ENCODE measurements around the gene BABAM2. TPM values are rescaled to one million over a fixed set of nuclear protein-coding genes. Genes with fewer than 3 reads are reported as not detected.
"Not testable (repeated sequence)": the region's sequence is repeated elsewhere in the genome, so short reads cannot be mapped to it uniquely, and the experiment has no call there.

The BABAM2 gene
- total RNA-seq, 2 donors from 2014 or later = 46.8 to 59.7 TPM

- intact Hi-C loops (cut with DNase I) = no loop called here
- no peak for ATAC-seq
These were observed 71.5 kb downstream of the BABAM2 start for GRCh38 chr2:27962006-27962405.

DNA sequence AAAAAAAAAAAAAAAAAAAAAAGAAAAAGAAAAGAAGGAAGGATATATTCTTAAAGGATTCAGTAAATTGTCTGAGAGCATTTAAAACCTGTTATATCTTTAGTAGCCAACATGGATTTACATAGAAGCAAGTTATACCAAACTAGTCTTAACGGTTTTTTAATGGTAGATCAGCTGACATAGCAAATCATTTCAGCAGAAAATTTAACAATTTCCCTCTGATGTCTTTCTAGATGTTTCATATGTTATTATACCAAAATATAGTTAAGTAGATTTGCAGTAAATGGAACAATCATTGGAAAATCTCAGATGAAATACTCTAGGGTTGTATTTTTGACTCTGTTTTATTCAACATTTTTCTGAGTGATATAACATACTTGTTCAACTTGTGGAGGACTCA lies 72.9 kb downstream of the BABAM2 start:
- ATAC-seq = no peak
- intact Hi-C loops (cut with DNase I) = no loop called here
- no peak for DNase-seq

More at GRCh38 chr2:27962006-27962405, 71.5 kb downstream of the BABAM2 start:
- no peak for DNase-seq

DNA sequence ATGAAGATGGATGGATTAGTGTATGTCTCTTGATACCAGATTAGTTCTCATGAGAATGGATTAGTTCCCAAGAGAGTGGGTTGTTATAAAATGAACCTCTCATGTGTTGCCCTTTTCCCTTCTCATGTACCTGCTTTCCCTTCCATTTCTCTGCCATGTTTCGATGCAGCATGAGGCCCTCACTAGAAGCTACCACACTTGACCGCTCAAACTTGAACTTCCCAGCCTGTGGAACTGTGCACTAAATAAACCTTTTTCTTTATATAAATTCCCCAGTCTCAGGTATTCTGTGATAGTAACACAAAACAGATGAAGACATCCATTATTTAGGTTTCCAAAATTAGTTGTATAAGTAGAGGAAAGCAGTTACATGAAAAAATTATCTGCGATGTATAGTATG lies 73.5 kb downstream of the BABAM2 start:
- DNase-seq (no peak), ATAC-seq (no peak)
- intact Hi-C loops (cut with DNase I) = no loop called here

DNA sequence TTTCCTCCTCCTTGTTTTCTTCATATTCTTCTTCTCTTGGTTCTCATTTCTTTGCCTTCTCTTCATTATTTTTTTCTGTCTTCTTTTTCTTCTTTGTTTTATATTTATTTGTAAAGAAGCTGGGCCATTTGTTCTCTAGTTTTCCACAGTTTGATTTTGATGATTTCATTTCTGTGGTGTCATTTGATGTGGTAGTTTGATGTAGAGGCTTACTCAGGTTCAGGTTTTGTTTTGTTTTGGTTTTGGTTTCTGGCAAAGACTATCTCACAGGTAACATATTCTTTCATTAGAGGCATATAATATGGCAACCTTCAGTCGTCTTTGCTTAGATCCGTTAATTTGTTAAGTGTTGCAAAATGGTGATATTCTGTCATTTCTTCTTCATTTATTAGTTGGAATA lies 75.3 kb downstream of the BABAM2 start:
- no peak for DNase-seq
- intact Hi-C loops (cut with DNase I) = no loop called here
- no peak for ATAC-seq

GRCh38 chr2:27966466-27966865 lies 75.9 kb downstream of the BABAM2 start:
- ATAC-seq (peak; percentile 61 to 71), DNase-seq (no peak)
- intact Hi-C loops (cut with DNase I) = no loop called here

DNA sequence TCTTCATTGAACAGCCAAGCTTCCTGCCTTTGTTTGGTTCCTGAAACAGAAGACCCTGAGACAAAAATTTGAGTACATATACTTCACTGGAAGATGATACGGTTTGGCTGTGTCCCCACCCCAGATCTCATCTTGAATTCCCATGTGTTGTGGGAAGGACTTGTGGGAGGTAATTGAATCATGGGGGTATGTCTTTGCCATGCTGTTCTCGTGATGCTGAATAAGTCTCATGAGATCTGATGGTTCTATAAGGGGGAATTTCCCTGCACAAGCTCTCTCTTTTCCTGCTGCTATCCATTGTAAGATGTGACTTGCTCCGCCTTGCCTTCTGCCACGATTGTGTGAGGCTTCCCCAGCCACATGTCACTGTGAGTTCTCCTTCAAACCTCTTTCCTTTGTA lies 76.5 kb downstream of the BABAM2 start:
- ATAC-seq (no peak), DNase-seq (no peak)
- intact Hi-C loops (cut with DNase I) = no loop called here

DNA sequence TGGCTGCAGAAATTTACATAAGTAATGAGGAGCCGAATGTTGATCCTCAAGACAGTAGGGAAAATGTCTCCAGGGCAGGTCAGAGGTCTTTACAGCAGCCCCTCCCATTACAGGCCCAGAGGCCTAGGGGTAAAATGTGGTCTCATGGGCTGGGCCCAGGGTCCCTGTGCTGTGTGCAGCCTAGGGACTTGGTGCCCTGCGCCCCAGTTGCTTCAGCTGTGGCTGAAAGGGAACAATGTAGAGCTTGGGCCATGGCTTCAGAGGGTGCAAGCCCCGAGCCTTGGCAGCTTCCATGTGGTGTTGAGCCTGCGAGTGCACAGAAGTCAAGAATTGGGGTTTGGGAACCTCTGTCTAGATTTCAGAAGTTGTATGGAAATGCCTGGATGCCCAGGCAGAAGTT lies 77.5 kb downstream of the BABAM2 start:
- ATAC-seq; DNase-seq; intact Hi-C loops (cut with DNase I): not testable (repeated sequence)

GRCh38 chr2:27968957-27969356 lies 78.4 kb downstream of the BABAM2 start:
- intact Hi-C loops (cut with DNase I); DNase-seq; ATAC-seq: not testable (repeated sequence)

- ATAC-seq (no peak), DNase-seq (no peak)
- intact Hi-C loops (cut with DNase I) = no loop called here
These were observed 81.8 kb downstream of the BABAM2 start for GRCh38 chr2:27972311-27972710.

DNA sequence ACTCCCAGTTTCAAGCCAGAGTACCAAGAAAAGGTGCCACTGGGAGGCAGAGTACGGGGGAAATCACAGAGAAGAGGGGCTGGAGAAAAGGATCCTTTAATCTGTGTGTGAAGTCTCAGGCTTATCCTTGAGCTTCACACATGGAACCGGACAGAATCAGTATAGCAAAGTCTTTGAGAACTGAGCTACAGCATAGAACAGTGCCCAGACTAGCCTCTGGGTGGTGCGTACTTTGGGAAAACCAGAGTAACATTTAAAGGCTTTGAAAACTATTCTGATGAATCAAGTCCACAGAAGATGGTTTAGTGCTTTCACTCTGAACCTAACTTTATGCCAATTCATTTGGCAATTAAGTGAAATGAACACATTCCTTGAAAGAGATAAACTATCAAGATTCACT lies 83.1 kb downstream of the BABAM2 start:
- DNase-seq = no peak
- ATAC-seq = no peak
- intact Hi-C loops (cut with DNase I) = no loop called here

DNA sequence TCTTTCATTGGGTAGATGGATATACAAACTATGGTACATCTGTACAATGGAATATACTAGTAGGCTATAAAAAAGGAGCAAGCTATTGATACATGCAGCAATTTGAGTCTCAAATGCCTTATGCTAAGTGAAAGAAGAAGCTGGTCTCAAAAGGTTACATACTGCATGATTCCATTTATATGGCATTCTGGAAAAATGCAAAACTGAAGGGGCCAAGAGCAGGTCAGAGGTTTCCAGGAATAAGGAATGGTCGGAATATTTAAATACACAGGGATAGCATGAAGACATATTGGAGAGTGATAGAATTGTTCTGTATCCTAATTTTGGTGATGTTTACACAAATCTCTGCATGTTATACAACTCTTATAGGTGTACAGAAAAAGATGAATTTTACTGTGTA lies 85.8 kb downstream of the BABAM2 start:
- intact Hi-C loops (cut with DNase I) = no loop called here
- ATAC-seq = no peak
- no peak for DNase-seq

GRCh38 chr2:27977731-27978312 lies 87.3 kb downstream of the BABAM2 start:
- no peak for DNase-seq
- intact Hi-C loops (cut with DNase I) = no loop called here
- ATAC-seq = peak in 1 of 2 donors; percentile 65

GRCh38 chr2:27978761-27979160 lies 88.2 kb downstream of the BABAM2 start:
- intact Hi-C loops (cut with DNase I); DNase-seq; ATAC-seq: not testable (repeated sequence)

DNA sequence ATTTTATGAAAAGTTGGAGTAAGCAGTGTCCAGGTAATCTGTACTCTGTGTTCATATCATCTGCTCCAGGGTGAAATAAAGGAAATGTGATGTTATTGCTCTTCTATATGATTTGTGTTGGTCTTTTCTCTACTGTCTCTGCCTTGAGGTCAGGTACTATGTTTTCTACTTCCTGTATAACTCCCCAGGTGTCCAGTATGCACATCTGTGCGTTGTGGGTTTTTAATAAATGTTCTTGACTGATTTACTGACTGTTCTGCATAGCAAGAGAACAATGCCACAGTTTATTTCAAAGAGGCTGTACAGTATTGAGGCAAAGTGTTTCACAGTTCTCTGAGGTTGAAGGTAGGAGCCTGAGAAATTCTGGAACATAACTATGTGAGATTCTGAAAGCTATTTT lies 89.7 kb downstream of the BABAM2 start:
- DNase-seq = no peak
- ATAC-seq = no peak
- intact Hi-C loops (cut with DNase I) = no loop called here

- no peak for DNase-seq
- intact Hi-C loops (cut with DNase I) = no loop called here
- ATAC-seq = no peak
These were observed 93.6 kb downstream of the BABAM2 start for GRCh38 chr2:27984153-27984552.

DNA sequence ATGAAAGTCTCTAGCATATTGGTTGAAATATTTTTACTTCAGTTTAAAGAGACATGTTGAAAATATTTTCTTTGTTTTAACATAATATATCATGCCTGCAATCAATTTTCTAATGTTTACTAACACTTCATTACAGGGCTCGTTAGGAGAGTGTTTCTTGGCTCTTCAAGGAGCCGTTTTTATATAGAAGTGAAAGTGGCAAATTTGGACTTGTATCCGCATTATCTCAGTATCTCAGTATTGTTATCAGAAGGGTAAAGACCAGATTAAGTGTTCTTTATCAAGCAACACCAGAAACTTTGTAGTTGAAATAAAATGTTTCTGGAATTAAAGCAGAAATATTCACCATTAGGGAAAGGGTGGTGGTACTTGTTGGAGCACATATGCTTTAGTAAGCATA lies 97.8 kb downstream of the BABAM2 start:
- DNase-seq (no peak), ATAC-seq (no peak)
- intact Hi-C loops (cut with DNase I) = no loop called here

DNA sequence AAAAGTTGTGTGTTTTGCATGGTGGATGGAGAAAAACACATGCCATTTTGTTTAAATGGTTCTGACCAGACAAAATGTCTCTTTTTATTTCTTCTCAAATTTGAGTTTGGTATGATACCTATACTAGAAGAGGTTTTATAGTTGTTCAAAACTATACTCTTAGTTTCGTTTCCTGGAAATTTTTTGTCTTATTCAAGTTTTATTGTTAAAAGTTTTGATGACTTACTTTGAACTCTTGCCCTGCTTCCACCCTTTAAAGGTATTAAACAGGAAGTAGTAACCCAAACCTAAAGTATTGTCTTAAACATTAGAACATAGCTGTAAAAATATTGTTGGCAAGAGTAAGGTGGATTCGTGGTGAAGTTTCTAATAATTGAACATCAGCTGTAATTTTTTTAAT lies 98.2 kb downstream of the BABAM2 start:
- ATAC-seq (no peak), DNase-seq (no peak)
- intact Hi-C loops (cut with DNase I) = no loop called here

DNA sequence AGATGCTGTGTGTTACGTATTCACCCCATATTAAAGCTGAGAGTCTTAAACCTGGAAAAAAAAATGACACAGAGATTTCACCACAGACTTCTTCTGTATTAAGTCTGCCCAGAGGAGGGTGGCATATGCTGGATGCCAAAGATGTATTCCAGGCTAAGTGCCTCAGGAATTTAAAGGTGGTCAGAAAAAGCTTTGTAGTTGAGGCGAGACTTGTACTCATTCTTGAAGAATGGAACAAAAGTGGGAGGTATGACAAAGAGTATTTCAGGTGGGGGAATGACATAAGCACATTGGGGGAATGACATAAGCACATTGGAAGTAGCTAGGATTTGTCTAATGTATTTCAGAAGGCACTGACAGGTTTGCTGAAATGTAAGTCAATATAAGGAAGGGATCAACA lies 98.6 kb downstream of the BABAM2 start:
- DNase-seq (no peak), ATAC-seq (no peak)
- intact Hi-C loops (cut with DNase I) = no loop called here

DNA sequence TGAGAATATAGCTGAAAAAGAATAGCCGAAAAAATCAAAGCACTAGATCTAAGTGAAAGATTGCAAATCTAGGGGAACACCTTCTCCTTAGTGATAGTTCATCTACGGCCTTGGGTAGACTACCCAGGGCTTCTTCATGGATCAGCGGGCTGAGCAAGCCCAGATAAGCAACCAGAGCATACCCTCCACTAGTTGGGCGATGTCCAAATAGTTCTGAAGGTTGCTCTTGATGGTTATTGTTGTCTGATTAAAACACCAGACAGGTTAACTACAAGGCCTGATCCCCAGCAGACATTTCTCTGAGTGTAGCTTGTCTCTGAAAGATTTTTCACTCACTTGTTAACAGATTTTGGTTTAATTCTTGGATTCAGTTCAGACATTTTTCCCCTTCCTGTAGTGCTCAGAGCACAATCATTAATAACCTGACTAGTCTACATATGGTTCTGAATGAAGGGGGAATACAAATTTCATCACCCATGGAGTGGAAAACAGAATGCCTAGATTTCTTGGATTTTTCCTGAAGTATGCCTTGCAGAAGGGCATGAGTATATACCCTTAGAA lies 99.6 kb downstream of the BABAM2 start:
- DNase-seq = no peak
- intact Hi-C loops (cut with DNase I) = no loop called here
- ATAC-seq = no peak

DNA sequence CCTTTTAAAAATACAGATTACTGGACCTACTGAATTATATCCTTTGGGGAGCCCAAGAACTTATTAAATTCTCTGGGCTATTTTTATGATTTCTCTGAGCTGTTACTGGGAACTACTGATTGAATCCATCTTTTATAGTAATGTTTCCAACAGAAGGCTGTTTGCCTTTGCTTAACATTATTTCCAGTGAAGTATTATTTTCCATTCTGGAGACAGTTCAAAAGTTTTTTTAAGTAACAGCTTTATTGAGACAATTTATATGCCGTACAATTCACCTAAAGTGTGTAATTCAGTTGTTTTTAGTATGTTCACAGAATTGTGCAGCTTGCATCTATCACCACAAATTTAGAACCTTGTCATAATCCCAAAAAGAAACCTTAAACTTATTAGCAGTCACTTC lies 100.6 kb downstream of the BABAM2 start:
- DNase-seq = no peak
- ATAC-seq = no peak
- intact Hi-C loops (cut with DNase I) = no loop called here

DNA sequence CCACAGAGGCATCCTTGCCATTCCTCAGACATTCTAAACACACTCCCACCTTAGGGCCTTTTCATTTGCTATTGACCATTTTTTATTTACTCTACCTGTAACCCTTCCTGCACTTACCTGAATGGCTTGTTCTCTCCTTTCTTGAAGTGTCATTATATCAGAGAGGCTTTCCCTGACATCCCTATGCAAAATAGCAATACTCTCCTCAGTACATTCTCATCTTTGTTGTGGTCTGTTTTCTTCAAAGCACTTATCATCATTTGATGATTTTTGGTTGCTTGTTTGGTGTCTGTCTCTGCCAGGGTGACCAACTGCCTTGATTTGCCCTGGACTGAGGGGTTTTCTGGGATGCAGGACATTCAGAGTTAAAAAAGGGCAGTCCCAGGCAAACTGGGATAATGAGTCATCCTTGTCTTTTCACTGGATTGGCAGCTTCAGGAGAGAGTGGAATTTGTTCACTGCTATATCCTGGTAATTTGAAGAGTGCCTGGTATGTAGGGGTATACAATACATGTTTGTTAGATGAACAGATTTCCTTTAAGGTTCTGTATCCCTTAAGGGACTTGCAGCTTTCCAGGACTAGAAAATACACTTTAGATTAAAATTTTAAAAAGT lies 102.4 kb downstream of the BABAM2 start:
- DNase-seq (no peak), ATAC-seq (peak in 1 of 2 donors; percentile 87)
- intact Hi-C loops (cut with DNase I) = no loop called here
